ENCODE measurements around the gene TOGARAM2.
"Not testable (repeated sequence)": the region's sequence is repeated elsewhere in the genome, so short reads cannot be mapped to it uniquely, and the experiment has no call there.

The TOGARAM2 gene

GRCh38 chr2:29079887-29080286 lies 98.8 kb downstream of the TOGARAM2 start:
- DNase-seq: no peak

- no peak for DNase-seq
Observed at GRCh38 chr2:29080886-29081743, 100.0 kb downstream of the TOGARAM2 start.

- no peak for DNase-seq
Observed at GRCh38 chr2:29082804-29083495, 101.9 kb downstream of the TOGARAM2 start.

- DNase-seq: no peak
Observed at GRCh38 chr2:29084554-29084953, 103.5 kb downstream of the TOGARAM2 start.

GRCh38 chr2:29090311-29090710 lies 109.2 kb downstream of the TOGARAM2 start:
- DNase-seq: not testable (repeated sequence)

- DNase-seq: no peak
Observed at GRCh38 chr2:29096969-29097368, 115.9 kb downstream of the TOGARAM2 start.

GRCh38 chr2:29097569-29097968 lies 116.5 kb downstream of the TOGARAM2 start:
- peak; percentile 32 for DNase-seq

- no peak for DNase-seq
Observed at GRCh38 chr2:29100564-29100963, 119.5 kb downstream of the TOGARAM2 start.
